SK-N-MC (cell line): ENCODE results near the gene TRMT5.

Experiments
- EZH2 ChIP-seq: fragments of 200-600 bp; sonication (generic); IDR thresholded peaks from one replicate; pipeline ENCODE4 v1.6.1; 2017; ENCODE audit warnings: antibody characterized with exemption
- POLR2AphosphoS5 ChIP-seq: IDR thresholded peaks from 2 replicates; pipeline ENCODE4 v1.6.1; 2012; ENCODE audit warnings: mild to moderate bottlenecking, low read depth, low read length, borderline replicate concordance

DNA sequence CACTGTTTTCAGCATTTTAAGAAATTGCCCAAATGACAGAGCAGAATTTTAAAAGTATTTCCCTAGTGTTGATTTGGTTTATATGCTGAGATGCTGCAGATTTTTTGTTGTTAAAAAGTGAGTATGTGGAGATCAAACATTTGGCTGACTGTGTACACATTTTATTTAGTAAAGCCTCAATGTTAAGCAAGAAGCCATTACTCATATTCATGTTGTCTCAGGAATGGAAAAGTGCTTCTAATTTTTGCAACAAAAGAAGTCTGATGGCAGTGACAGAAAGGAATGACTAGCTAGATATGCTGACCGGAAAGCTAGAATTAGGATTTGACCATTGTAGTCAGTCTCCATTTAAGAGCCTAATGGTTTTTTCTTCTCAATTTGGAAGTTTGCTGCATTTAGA, 22.7 kb upstream of the TRMT5 start:
- TF ChIP-seq POLR2AphosphoS5 (no peak), EZH2 (no peak)
